C1 segment of cervical spinal cord (tissue), 14 donors: ENCODE results near the gene TCFL5.

ENCODE experiments used
- DNase-seq, 14 donors: peaks; one replicate each; lab custom pipeline; 2025; lab: John Stamatoyannopoulos, UW

TCFL5 gene

DNA sequence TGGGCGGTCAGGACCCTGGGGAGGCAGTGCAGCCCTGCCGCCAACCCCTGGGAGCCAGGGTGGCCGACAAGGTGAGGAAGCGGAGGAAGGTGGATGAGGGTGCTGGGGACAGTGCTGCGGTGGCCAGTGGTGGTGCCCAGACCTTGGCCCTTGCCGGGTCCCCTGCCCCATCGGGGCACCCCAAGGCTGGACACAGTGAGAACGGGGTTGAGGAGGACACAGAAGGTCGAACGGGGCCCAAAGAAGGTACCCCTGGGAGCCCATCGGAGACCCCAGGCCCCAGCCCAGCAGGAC is 48.8 kb downstream of the TCFL5 start:
- no peak for DNase-seq

- DNase-seq: no peak
Measured at GRCh38 chr20:62812181-62812906, 49.3 kb downstream of the TCFL5 start.

GRCh38 chr20:62811720-62812119 is 49.9 kb downstream of the TCFL5 start:
- no peak for DNase-seq

DNA sequence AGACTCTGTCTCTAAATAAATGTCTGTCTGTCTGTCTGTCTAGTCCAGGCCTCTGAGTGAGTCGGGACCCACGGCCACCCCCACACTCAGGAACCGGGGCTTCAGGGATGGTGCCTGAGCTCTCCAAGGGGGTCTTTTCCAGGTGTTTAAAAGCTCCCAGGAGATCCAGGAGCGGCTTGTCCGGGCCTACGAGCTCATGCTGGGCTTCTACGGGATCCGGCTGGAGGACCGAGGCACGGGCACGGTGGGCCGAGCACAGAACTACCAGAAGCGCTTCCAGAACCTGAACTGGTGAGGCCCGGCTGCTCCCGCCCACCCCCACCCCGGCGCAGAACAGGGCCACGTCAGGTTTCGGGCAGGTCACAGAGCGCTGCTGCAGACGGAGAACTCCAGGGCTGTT is 50.3 kb downstream of the TCFL5 start:
- no peak for DNase-seq

DNA sequence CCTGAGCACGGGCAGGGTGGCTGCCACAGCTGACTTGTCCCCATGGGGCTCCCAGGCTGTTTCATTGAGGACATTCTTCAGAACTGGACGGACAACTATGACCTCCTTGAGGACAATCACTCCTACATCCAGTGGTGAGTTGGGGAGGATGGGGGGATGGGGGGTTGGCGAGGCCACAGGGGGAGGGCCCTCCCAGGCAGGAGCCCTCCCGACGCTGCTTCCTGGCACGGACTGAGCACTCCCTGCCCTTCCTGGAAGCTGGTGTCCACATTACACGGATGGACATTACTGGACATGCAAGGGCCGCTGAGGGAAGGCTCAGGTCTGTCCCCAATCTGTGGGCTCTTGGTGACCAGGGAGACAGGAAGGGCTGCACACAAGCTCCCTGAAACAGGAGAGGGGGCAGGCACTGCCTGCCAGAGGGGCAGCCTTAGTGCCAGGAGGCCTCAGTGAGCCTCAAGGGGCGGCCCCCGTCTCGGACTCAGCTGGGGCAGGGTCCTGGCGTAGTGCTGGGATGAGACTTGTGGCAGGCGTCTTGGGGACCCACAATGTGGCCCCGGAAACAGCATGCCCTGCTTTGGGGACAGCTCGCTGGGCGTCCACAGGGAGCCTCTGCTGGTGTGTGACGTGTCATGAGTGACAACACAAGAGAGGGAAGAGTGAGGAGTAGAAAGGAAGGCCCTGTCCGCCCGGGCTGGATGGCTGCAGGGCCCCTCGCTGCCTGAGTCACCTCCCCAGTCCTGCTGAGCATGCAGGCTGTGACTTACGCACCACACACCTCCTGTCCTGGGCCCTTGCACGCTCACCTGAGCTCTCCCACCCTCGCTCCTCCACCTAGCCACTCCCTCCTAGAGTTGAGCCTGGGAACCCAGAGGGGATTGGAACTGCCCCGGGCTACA is 51.8 kb downstream of the TCFL5 start:
- no peak for DNase-seq

- DNase-seq: peak in 11 of 14 donors; percentile 12 to 67 (median 31)
Measured at GRCh38 chr20:62808211-62808865, 53.3 kb downstream of the TCFL5 start.

DNA sequence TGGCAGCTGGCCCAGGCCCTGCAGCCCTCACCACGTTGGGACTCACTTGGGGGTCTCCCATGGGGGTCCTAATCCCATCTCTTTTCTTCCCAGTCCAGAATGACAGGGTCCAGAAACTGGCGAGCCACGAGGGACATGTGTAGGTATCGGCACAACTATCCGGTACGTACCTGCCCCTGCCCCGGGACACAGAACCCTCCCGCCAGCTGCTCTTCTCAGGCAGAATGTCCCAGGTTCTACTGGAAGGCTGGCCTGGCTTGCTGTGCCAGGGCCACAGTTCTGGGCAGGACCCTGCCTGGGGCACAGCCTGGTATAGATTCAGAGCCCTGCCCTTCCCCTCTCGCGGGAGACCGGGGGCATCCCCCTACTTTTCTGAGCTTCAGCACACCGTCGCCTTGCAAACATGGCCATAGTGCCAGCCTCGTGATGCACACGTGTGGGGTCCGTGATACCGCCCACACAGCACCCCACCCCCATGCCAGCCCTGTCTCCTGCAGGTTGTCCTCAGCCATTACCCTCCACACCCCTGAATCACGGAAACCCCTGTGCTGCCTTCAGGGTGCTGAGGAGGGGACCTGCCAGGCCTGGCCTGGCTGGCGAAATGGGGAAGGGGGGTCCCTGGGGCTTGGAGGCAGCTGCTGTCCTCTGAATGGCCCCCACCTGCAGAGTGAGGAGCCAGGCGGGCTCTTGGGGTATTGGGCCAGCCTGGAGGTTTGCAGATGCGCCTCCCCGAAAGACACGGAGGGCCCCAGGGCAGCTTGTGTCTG is 54.0 kb downstream of the TCFL5 start:
- DNase-seq: no peak

- DNase-seq: no peak
Measured at GRCh38 chr20:62806383-62807050, 55.1 kb downstream of the TCFL5 start.

DNA sequence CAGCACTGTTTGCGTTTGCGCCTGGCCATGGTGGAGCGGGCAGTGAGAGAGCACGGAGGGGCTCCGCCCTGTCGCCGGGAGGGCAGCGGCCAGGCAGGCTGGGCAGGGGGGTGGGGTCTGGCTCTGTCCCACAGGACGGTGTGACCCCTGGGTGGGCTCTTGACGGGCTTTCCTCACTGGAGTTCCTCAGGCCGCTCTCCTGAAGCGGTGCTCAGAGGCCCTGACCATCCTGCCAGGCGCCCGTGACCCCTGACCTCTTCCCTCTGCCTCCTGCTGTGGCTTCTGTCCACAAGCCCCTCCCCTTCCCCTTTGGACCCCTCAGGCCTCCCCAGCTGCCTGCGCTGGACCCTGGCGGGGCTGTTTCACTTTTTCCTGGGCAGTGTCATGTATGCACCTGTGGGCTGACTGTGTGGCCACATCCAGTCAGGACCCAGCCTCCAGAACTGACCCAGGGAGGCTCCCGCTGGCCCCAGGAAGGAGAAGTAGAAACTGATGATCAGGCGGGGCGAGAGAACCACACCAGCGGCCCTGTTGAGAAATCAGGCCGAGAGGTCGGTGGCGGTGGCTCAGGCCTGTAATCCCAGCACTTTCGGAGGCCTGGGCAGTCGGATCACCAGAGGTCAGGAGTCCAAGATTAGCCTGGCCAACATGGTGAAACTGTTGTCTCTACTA is 55.8 kb downstream of the TCFL5 start:
- peak in 4 of 14 donors; percentile 21 to 50 (median 35) for DNase-seq

DNA sequence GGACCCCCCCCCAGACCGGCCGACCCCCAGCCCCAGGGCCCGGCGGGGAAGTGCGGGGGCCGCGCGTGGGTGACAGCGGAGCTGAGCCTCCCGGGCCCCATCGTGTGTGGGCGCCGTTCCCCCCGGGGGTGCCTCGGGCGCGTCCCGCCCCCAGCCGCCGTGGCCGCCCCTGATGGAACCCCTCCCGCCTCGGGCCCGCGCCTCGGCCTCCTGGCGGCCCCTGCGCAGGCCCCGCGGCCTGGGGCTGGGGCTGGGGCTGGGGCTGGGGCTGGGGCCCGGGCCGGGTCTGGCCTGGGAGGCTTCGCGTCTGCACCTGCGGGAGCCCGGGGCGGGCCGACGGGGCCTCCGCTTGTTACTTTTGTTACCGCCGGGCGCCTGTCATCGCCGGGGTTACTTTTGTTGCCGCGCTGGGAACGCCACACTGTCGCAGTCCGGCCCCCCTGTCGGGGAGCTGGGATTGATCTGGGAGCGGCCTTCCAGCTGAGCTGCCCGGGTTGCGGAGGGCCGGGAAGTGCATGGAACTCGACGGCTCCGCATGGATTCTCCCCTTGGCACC is 56.4 kb downstream of the TCFL5 start:
- DNase-seq: no peak

DNA sequence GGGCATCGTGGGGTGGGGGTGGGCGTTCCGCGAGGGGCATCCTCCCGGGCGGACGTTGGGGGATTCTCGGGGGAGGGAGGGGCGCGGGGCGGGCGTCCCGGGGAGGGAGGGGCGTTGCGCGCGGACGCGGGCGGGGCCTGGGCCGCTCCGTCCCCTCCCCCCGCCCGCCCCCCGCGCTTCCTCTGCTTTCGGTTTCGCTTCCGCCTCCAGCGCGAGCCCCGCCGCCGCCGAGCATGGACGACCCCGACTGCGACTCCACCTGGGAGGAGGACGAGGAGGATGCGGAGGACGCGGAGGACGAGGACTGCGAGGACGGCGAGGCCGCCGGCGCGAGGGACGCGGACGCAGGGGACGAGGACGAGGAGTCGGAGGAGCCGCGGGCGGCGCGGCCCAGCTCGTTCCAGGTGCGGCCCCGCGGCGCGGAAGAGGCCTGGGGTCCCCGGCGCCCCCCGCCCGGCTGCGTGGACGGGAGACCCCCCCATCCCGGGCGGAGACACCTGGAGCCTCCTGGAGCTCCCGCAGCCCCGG is 56.9 kb downstream of the TCFL5 start, which contains the start of gene OGFR:
OGFR (plus strand) TSS at position 209 of the 528 bp plus-strand sequence; CDS start at position 234, 25 bp downstream.
- DNase-seq: peak in 11 of 14 donors; percentile 21 to 66 (median 36)

GRCh38 chr20:62804021-62804626 is 57.5 kb downstream of the TCFL5 start:
- DNase-seq: peak in 1 of 14 donors; percentile 18

DNA sequence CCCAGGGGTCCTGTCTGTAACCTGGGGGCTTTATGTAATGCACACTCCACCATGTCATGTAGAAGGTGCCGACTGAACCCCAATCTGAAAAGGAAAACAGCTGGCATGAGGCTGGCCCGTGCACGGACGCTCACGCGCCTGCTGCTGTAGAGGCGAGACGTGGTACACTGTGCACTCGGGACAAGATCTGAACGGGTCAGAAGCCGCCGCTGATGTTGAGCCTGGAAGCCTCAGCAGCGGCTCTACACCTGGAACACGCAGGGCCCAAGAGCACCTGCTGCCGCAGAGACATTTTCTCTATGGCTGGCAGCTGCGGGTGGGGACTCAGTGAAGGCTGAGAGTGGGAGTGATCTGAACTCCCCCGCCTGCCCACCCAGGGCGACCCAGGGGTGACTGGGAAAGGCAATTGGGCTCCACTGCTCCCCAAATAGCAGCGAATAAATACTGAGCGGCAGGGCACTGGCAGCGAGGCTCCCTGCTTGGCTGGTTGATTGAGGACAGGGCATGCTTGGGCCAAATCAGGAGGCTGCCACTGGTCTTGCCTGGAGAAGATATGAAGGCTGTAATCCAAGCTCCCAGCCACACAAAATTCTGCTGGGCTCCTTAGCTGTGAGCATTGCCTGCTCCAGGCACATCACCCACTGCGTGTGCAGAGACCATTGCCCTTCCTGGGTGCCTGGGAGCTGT is 59.5 kb downstream of the TCFL5 start:
- peak in 1 of 14 donors; percentile 68 for DNase-seq

GRCh38 chr20:62801284-62802010 is 60.2 kb downstream of the TCFL5 start:
- DNase-seq: no peak

DNA sequence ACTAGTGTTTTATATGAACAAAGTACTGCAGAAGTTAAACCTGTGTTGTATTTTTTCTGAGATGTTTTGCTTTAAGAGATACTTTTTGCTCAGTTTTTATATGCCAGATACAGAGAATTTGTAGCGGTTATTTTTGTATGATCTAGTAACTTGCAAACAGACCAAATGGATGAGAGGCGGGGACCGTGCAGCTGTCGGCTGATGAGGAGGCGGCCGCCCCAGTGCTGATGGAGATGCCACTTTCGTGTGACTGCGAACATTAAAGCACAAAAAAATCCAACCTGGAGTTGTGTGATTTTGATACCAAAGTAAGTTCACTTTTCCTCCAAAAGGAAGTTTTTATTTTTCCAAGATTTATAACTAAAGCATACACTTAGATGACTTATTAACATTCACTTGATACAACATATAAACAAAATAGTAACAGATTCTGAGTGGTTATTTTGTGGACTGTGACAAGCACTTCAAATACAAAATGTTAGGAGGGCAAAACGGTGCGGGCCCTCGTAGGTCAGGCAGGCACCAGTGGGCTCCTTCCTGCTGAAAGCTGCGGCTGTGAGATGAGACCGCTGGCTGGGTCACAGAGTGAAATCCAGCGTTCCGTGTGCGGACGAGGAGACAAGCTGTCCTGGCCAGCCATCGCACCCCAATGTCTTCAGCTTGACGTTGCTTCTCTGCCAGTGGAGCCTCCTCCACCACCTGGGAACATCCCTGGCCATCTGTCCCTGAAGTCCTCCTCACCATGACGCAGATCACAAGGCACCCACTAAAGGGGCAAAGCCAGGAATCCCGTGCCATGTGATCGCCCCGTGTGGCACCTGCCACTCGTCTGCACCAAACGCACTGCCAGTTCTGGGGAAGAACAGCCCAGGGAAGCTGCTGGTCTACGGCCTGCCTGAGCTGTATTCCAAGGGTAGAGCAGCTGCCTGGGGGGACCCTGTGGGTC is 61.0 kb downstream of the TCFL5 start:
- DNase-seq: no peak

DNA sequence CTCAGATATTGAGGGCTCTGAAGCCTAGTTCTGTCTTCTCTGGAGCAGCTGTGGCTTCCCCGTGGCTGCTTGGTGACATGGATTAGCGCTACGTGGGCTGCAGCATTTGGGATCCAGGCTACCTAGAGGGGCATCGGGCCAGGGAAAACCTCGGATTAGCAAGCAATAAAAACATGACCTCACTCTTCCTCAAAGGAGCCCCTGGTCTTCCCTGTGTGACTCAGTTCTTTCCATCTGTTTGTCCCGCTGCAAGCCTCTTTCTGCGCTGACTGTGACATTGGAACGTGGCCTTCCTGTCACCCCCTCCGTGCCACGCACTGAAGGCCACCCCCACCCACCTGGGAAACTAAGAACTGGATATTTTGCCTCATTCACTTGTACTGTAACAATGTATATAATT is 61.7 kb downstream of the TCFL5 start:
- no peak for DNase-seq

DNA sequence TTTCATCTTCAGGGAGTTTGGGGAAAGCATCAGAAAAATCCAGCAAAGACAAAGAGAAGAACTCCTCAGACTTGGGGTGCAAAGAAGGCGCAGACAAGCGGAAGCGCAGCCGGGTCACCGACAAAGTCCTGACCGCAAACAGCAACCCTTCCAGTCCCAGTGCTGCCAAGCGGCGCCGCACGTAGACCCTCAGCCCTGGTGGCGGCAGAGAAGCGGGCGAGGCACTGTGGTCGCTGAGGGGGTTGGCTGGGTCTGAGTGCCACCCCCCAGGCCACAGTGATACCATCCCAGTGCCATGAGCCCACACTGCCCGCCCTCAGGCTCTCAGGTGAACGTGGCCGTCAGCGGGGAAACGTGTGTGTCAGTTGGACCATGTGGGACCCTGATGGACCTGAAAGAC is 62.2 kb downstream of the TCFL5 start:
- DNase-seq: no peak
